Pancreas (tissue), 10 donors: Measurements from ENCODE around the gene REXO4. TPM values are rescaled to one million over a fixed set of nuclear protein-coding genes. Genes with fewer than 3 reads are reported as not detected.

Experiments used
- ATAC-seq, 4 donors: fragments of 200-7000 bp; cut with Tn5 transposase; one replicate each; pipeline versions ENCODE4 v1.8.0 to v1.9.1; 2020; ENCODE audit warnings: mild to moderate bottlenecking in 4 of 4, moderate library complexity in 4 of 4
- DNase-seq, 6 donors: peaks; one replicate each; pipeline ENCODE4 v3.0.0-alpha.2; 2020
- FAIRE-seq: peaks from 2 replicates; lab custom pipeline; 2012; peaks lifted over from hg19 to GRCh38; lab: Jason Lieb, UNC
- H3K27ac ChIP-seq, 4 donors: fragments of 200-600 bp; sonication (generic); 1 replicate in 3 of 4; 2 replicates in 1 of 4; pipeline versions ENCODE4 v1.5.0 to v1.8.0; 2020
- H3K27me3 ChIP-seq, 4 donors: fragments of 200-600 bp; one replicate each; pipeline ENCODE4 v1.8.0; 2021
- H3K36me3 ChIP-seq, 3 donors: fragments of 200-600 bp; sonication (generic) in 1 of 3; one replicate each; pipeline versions ENCODE4 v1.5.0 to v1.8.0; 2020 to 2021
- H3K4me1 ChIP-seq, 3 donors: fragments of 200-600 bp; one replicate each; pipeline ENCODE4 v1.8.0; 2021
- H3K4me3 ChIP-seq, 4 donors: fragments of 200-600 bp; sonication (generic) in 2 of 4; one replicate each; pipeline versions ENCODE4 v1.5.0 to v1.8.0; 2020 to 2021
- H3K9me3 ChIP-seq, 4 donors: fragments of 200-600 bp; one replicate each; pipeline ENCODE4 v1.8.0; 2021
- CTCF ChIP-seq, 4 donors: fragments of 200-600 bp; sonication (generic) in 3 of 4; IDR thresholded peaks; one replicate each; pipeline versions ENCODE4 v1.5.0 to v1.8.0; 2021; ENCODE audit warnings: antibody characterized with exemption in 4 of 4
- WGBS, 2 donors: extraction: QIAGEN DNeasy Blood & Tissue Kit; methylation state at CpG; one replicate each; pipeline ENCODE4 v1.1.7; 2013; 5-methylcytosine and 5-hydroxymethylcytosine counted together
- intact Hi-C, 3 donors: fragments of 100-400 bp; cut with DNase I; formaldehyde crosslinking; loops; one replicate each; pipeline versions ENCODE4 v1.11.1 to v1.14.2; 2022
- polyA plus RNA-seq, 2 donors: library from polyadenylated mRNA; stranded (reverse); fragments of 200-250 nt; gene quantifications; one replicate each; pipeline ENCODE4 v1.2.3, GENCODE V29; 2013
- total RNA-seq, 6 donors: library from RNA; stranded (reverse); fragmentation: NEBNext Ultra II Directional in 4 of 6; extraction: Animal tissue kit (Norgen Biotek cat#: 25700) in 4 of 6; gene quantifications; one replicate each; pipeline versions ENCODE4 v1.2.1 to v1.2.4, GENCODE V29; 2021 to 2023
- donor health status: healthy with polysubstance abuse.
- donor health status: DM: no; HTN: no; CAD: no; lungs with moderate emphysema.
- donor health status: DM: no; HTN: no; CAD: no.
- donor health status: control.
- donor health status: control.
- donor health status: Bipolar disorder and iron deficiency.
- donor health status: DM: yes; HTN: yes; CAD: no.
- donor health status: DM: no; HTN: no; CAD: no.
- donor health status: DM: no; HTN: no; CAD: no.
- donor health status: DM: yes; HTN: yes; CAD: no.

The REXO4 gene
- total and polyA plus RNA-seq, 8 donors: 10.0 to 16.3 (median 13.1) TPM

- no peak overlapping the region for H3K4me3 ChIP-seq
Measured at GRCh38 chr9:133456409-133456808, 38.6 kb upstream of the REXO4 start.

GRCh38 chr9:133455936-133456335, 38.1 kb upstream of the REXO4 start:
- TF ChIP-seq CTCF (IDR thresholded peaks at IDR 0.05): no peak
- Histone ChIP-seq H3K27ac (no peak overlapping the region), H3K36me3 (no peaks in the 10 kb centered on the region), H3K9me3 (no peaks in the 10 kb centered on the region), H3K4me1 (peaks cover 0 to 6% (median under 1%) of the 10 kb centered on the region in 3 donors), H3K4me3 (no peak overlapping the region), H3K27me3 (no peaks in the 10 kb centered on the region)
- no peak for ATAC-seq
- intact Hi-C loops: no loop called here
- 91 to 92% methylated on average over 11 of the region's 11 CpGs for whole genome bisulfite sequencing, 2 donors
- no peak for DNase-seq
- FAIRE-seq: no peak

More at GRCh38 chr9:133456409-133456808, 38.6 kb upstream of the REXO4 start:
- Histone ChIP-seq H3K9me3 (no peaks in the 10 kb centered on the region), H3K4me1 (peaks cover 0 to 9% (median 6%) of the 10 kb centered on the region in 3 donors), H3K27me3 (no peaks in the 10 kb centered on the region), H3K27ac (no peak overlapping the region), H3K36me3 (no peaks in the 10 kb centered on the region)
- WGBS, 2 donors: 92 to 98% methylated on average over 9 of the region's 9 CpGs
- intact Hi-C loops: no loop called here
- no peak for FAIRE-seq
- TF ChIP-seq CTCF (IDR thresholded peaks at IDR 0.05): no peak
- no peak for DNase-seq
- no peak for ATAC-seq

- WGBS, 2 donors: 92 to 95% methylated on average over 20 of the region's 20 CpGs
- no peak for TF ChIP-seq CTCF (IDR thresholded peaks at IDR 0.05)
- FAIRE-seq (no peak), ATAC-seq (no peak), DNase-seq (no peak)
- intact Hi-C loops: no loop called here
- Histone ChIP-seq H3K27me3 (no peaks in the 10 kb centered on the region), H3K9me3 (no peaks in the 10 kb centered on the region), H3K36me3 (no peaks in the 10 kb centered on the region), H3K27ac (no peak overlapping the region), H3K4me1 (no peaks in the 10 kb centered on the region), H3K4me3 (no peak overlapping the region)
Measured at GRCh38 chr9:133454943-133455673, 37.3 kb upstream of the REXO4 start.

- FAIRE-seq (no peak), ATAC-seq (no peak), DNase-seq (no peak)
- intact Hi-C loops: no loop called here
- no peak for TF ChIP-seq CTCF (IDR thresholded peaks at IDR 0.05)
- H3K36me3 ChIP-seq: no peaks in the 10 kb centered on the region
- H3K4me3 ChIP-seq: no peak overlapping the region
- no peak overlapping the region for H3K27ac ChIP-seq
- 84 to 90% methylated on average over 19 of the region's 19 CpGs for WGBS, 2 donors
- H3K9me3 ChIP-seq: no peaks in the 10 kb centered on the region
- no peaks in the 10 kb centered on the region for H3K4me1 ChIP-seq
- H3K27me3 ChIP-seq: no peaks in the 10 kb centered on the region
Measured at GRCh38 chr9:133454325-133454724, 36.5 kb upstream of the REXO4 start.

GRCh38 chr9:133453651-133454050, 35.8 kb upstream of the REXO4 start:
- no peaks in the 10 kb centered on the region for H3K9me3 ChIP-seq

More at GRCh38 chr9:133453651-133454050, 35.8 kb upstream of the REXO4 start:
- FAIRE-seq: no peak
- no peak for DNase-seq
- no peak overlapping the region for H3K4me3 ChIP-seq
- 79 to 85% methylated on average over 11 of the region's 11 CpGs for WGBS, 2 donors
- no peaks in the 10 kb centered on the region for H3K27me3 ChIP-seq
- intact Hi-C loops: no loop called here
- ATAC-seq: no peak
- H3K27ac ChIP-seq: no peak overlapping the region
- no peaks in the 10 kb centered on the region for H3K4me1 ChIP-seq
- no peaks in the 10 kb centered on the region for H3K36me3 ChIP-seq
- TF ChIP-seq CTCF (IDR thresholded peaks at IDR 0.05): no peak
